HepG2 (cell line): ENCODE data around the gene STX4. TPM values are rescaled to one million over a fixed set of nuclear protein-coding genes. Genes with fewer than 3 reads are reported as not detected.

Source experiments
- ATAC-seq: fragments of 200-7000 bp; cut with Tn5 transposase; 3 replicates; pipeline ENCODE4 v1.9.1; 2020; ENCODE audit warnings: mild to moderate bottlenecking, moderate library complexity
- BruUV-seq: library from RNA; stranded (reverse); fragments of 400-500 nt; replicated peaks from 2 replicates; lab custom pipeline; 2021; lab: Mats Ljungman, UMichigan
- CTCF ChIA-PET: fragments of 300-600 bp; formaldehyde crosslinking; extraction: SDS; loops from one replicate; lab custom pipeline; 2021; ENCODE audit warnings: low total read pairs, inconsistent platforms, low intra/inter-chr PET ratio; lab: Yijun Ruan, JAX
- POLR2A ChIA-PET: fragments of 350-600 bp; sonication (Branson Sonifier 250); formaldehyde crosslinking; loops from one replicate; lab custom pipeline; 2020; ENCODE audit warnings: antibody characterized with exemption, inconsistent platforms; lab: Yijun Ruan, JAX
- DNase-seq: peaks from one replicate; pipeline ENCODE4 v3.0.0-alpha.2; 2015; ENCODE audit warnings: low spot score
- FAIRE-seq: peaks from 3 replicates; lab custom pipeline; 2011; peaks lifted over from hg19 to GRCh38; lab: Jason Lieb, UNC
- H2AFZ ChIP-seq: one replicate; pipeline ENCODE4 v1.6.1; 2011; ENCODE audit warnings: low read length, inconsistent platforms
- H3K27ac ChIP-seq: fragments of 300-600 bp; 3 replicates; pipeline ENCODE4 v1.8.0; 2011; ENCODE audit warnings: mixed run types, mild to moderate bottlenecking, mixed read lengths, low read length, inconsistent platforms; ENCODE audit not compliant: insufficient read depth; ENCODE audit errors: extremely low read length
- H3K27me3 ChIP-seq, 2 experiments: fragments of 200-600 bp in 1 of 2; 2 replicates in 1 of 2; 3 replicates in 1 of 2; pipeline versions ENCODE4 v1.6.0 to v1.8.0; 2011; ENCODE audit warnings: low read length in 2 of 2, mild to moderate bottlenecking in 2 of 2, moderate library complexity in 2 of 2, inconsistent platforms in 1 of 2; ENCODE audit not compliant: insufficient read depth in 2 of 2, control insufficient read depth in 1 of 2
- H3K36me3 ChIP-seq, 2 experiments: fragments of 200-600 bp in 1 of 2; replicated peaks in 1 of 2; 2 replicates in 1 of 2; 3 replicates in 1 of 2; pipeline versions ENCODE4 v1.5.1 to v1.8.0; 2011; ENCODE audit warnings: low read length in 2 of 2, inconsistent platforms in 1 of 2; ENCODE audit not compliant: insufficient read depth in 2 of 2, control insufficient read depth in 1 of 2
- H3K4me1 ChIP-seq: 2 replicates; pipeline ENCODE4 v1.5.1; 2012; ENCODE audit warnings: low read length, inconsistent platforms; ENCODE audit not compliant: insufficient read depth
- H3K4me2 ChIP-seq: 2 replicates; pipeline ENCODE4 v1.6.0; 2011; ENCODE audit warnings: low read depth, low read length, inconsistent platforms
- H3K4me3 ChIP-seq, 3 experiments: fragments of 200-600 bp in 1 of 3; sonication (generic), shearing (Covaris generic) in 1 of 3; replicated peaks in 1 of 3; 2 replicates each; pipeline ENCODE4 v1.5.1; 2011 to 2016; ENCODE audit warnings: low read length in 3 of 3, inconsistent platforms in 2 of 3, low read depth in 2 of 3, mild to moderate bottlenecking in 2 of 3, control low read depth in 1 of 3, mixed read lengths in 1 of 3; ENCODE audit not compliant: insufficient read depth in 1 of 3
- H3K79me2 ChIP-seq: one replicate; pipeline ENCODE4 v1.6.1; 2011; ENCODE audit warnings: low read length, inconsistent platforms; ENCODE audit not compliant: insufficient read depth
- H3K9ac ChIP-seq: 2 replicates; pipeline ENCODE4 v1.6.0; 2011; ENCODE audit warnings: mild to moderate bottlenecking, low read depth, low read length, inconsistent platforms; ENCODE audit not compliant: insufficient read depth
- H3K9me3 ChIP-seq: 2 replicates; pipeline ENCODE4 v1.5.1; 2012; ENCODE audit warnings: mild to moderate bottlenecking, low read length
- H4K20me1 ChIP-seq: 2 replicates; pipeline ENCODE4 v1.6.0; 2011; ENCODE audit warnings: inconsistent platforms, mild to moderate bottlenecking, low read length, moderate library complexity; ENCODE audit not compliant: insufficient read depth
- ASH2L ChIP-seq: fragments of 300-600, 200-600 bp; sonication (generic); IDR thresholded peaks from 2 replicates; pipeline ENCODE4 v1.7.0; 2017; ENCODE audit warnings: low read depth, mild to moderate bottlenecking, moderate library complexity, mixed read lengths, low read length; ENCODE audit not compliant: insufficient read length
- CREB1 ChIP-seq, 2 experiments: fragments of 450-650 bp in 1 of 2; IDR thresholded peaks; 2 replicates each; pipeline ENCODE4 v1.6.1; 2016 to 2017; ENCODE audit warnings: control low read depth in 1 of 2, mild to moderate bottlenecking in 1 of 2, missing compliant biosample characterization in 1 of 2, missing genetic modification characterization in 1 of 2
- ERF ChIP-seq: IDR thresholded peaks from 2 replicates; pipeline ENCODE4 v1.6.1; 2018; ENCODE audit warnings: missing biosample characterization, missing genetic modification reagents
- NCOA5 ChIP-seq: sonication (generic); formaldehyde crosslinking; IDR thresholded peaks from 2 replicates; pipeline ENCODE4 v1.4.0; 2020; ENCODE audit warnings: missing genetic modification reagents
- PAWR ChIP-seq: sonication (generic); formaldehyde crosslinking; IDR thresholded peaks from 2 replicates; pipeline ENCODE4 v1.4.0; 2020; ENCODE audit warnings: missing genetic modification reagents, mild to moderate bottlenecking, borderline replicate concordance
- THAP11 ChIP-seq: IDR thresholded peaks from 2 replicates; pipeline ENCODE4 v1.6.1; 2016; ENCODE audit warnings: missing biosample characterization, missing genetic modification reagents
- YEATS2 ChIP-seq: sonication (generic); formaldehyde crosslinking; IDR thresholded peaks from 2 replicates; pipeline ENCODE4 v1.4.0; 2020; ENCODE audit warnings: missing genetic modification reagents, borderline replicate concordance
- ZC3H4 ChIP-seq: sonication (generic); formaldehyde crosslinking; IDR thresholded peaks from 2 replicates; pipeline ENCODE4 v1.4.0; 2020; ENCODE audit warnings: missing genetic modification reagents, borderline replicate concordance
- ZNF530 ChIP-seq: sonication (generic); formaldehyde crosslinking; IDR thresholded peaks from 2 replicates; pipeline ENCODE4 v1.5.0; 2020; ENCODE audit warnings: low read depth, mild to moderate bottlenecking, missing genetic modification reagents
- ZNF572 ChIP-seq: sonication (generic); formaldehyde crosslinking; IDR thresholded peaks from 2 replicates; pipeline ENCODE4 v1.5.1; 2020; ENCODE audit warnings: mild to moderate bottlenecking, missing genetic modification reagents
- WGBS: methylation state at CpG from one replicate; pipeline ENCODE4 v1.1.6; 2017; ENCODE audit warnings: low lambda C conversion rate; 5-methylcytosine and 5-hydroxymethylcytosine counted together
- in situ Hi-C: cut with HindIII; loops from 2 replicates; pipeline ENCODE4 v1.10.0; 2017; ENCODE audit warnings: low pct_unique_long_range_greater_than_20kb; ENCODE audit not compliant: extremely low pct_ligation_motif_present
- intact Hi-C: fragments of 100-400 bp; cut with micrococcal nuclease; formaldehyde crosslinking; loops from one replicate; pipeline ENCODE4 v1.10.0; 2022; ENCODE audit not compliant: unreplicated experiment
- polyA plus RNA-seq, 8 experiments: library from polyadenylated mRNA; depleted of rRNA in 3 of 8; stranded (reverse) in 7 of 8; unstranded in 1 of 8; fragments of >200 nt; fragmentation: Illumina TruSeq in 4 of 8; extraction: Trizol in 4 of 8; gene quantifications; 2 replicates each; pipeline versions ENCODE4 v1.2.1 to v1.2.3, GENCODE V29; 2011 to 2016; ENCODE audit warnings: low read depth in 4 of 8, missing spikeins in 1 of 8, mixed read lengths in 1 of 8; ENCODE audit not compliant: insufficient read depth in 1 of 8
- total RNA-seq, 5 experiments: library from RNA; depleted of rRNA; stranded (reverse); fragments of >200 nt; fragmentation: Illumina TruSeq; extraction: Trizol; gene quantifications; 2 replicates each; pipeline ENCODE4 v1.2.3, GENCODE V29; 2016; ENCODE audit warnings: low read depth in 1 of 5
- TF ChIP-seq, protein P1 (sequence below): IDR thresholded peaks from 2 replicates; pipeline ENCODE4 v1.6.1; 2016; ENCODE audit warnings: mild to moderate bottlenecking
- TF ChIP-seq, protein P2 (sequence below): sonication (generic); formaldehyde crosslinking; IDR thresholded peaks from 2 replicates; pipeline ENCODE4 v1.4.0; 2020; ENCODE audit warnings: missing genetic modification reagents
- TF ChIP-seq, protein P3 (sequence below): sonication (generic); formaldehyde crosslinking; IDR thresholded peaks from 2 replicates; pipeline ENCODE4 v1.5.1; 2020; ENCODE audit warnings: mild to moderate bottlenecking, moderate library complexity, missing genetic modification reagents

Gene STX4
- total and polyA plus RNA-seq, 2 of the 13 experiments (the other 11 are each of a cell fraction or from before 2014, with no cell fraction given): 29.2 to 34.6 TPM

DNA sequence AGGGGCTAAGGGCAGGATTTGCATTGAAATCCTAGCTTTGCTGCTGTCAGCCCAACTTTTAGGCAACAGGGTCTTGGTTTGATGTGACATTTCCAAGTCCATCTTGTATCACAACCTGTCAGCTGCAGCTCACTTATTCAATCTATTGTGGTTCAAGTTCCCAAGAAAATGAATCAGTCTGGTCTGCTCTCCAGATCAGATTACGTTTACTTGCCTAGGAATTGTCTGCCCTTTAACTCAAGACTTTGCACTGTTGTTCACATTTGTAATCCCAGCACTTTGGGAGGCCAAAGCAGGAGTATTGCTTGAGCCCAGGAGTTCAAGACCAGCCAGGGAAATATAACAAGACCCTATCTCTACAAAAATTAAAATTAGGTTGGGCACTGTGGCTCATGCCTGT, 10.0 kb downstream of the STX4 start:
- Histone ChIP-seq H3K4me3 (no peak overlapping the region), H3K4me2 (peak overlapping the region; percentile 1; the same call in 1 of the 2 replicates), H3K36me3 (peaks cover 0 to 7% of the 10 kb centered on the region in 2 experiments; a peak in 3 of 5 replicates), H2AFZ (no peak overlapping the region), H3K9me3 (no peaks in the 10 kb centered on the region), H3K9ac (no peak overlapping the region), H3K27ac (no peak overlapping the region), H3K79me2 (no peaks in the 10 kb centered on the region), H3K27me3 (no peaks in the 10 kb centered on the region), H3K4me1 (peaks cover 38% of the 10 kb centered on the region), H4K20me1 (no peaks in the 10 kb centered on the region)
- POLR2A ChIA-PET: interaction anchor here (0.7 kb wide), 1 partner anchor 155 kb away, joined by 4 read pairs; no protein-coding TSS in a partner anchor
- in situ Hi-C loops: no loop called here
- CTCF ChIA-PET: no interaction called here
- ATAC-seq (no peak; the same call in 2 of the 3 replicates), FAIRE-seq (peak; percentile 90), DNase-seq (peak; percentile 44)
- intact Hi-C loops: no loop called here
- no TSS peak for BruUV-seq
- WGBS: 43% methylated on average over 1 of the region's 1 CpG
- TF ChIP-seq, protein P1, sequence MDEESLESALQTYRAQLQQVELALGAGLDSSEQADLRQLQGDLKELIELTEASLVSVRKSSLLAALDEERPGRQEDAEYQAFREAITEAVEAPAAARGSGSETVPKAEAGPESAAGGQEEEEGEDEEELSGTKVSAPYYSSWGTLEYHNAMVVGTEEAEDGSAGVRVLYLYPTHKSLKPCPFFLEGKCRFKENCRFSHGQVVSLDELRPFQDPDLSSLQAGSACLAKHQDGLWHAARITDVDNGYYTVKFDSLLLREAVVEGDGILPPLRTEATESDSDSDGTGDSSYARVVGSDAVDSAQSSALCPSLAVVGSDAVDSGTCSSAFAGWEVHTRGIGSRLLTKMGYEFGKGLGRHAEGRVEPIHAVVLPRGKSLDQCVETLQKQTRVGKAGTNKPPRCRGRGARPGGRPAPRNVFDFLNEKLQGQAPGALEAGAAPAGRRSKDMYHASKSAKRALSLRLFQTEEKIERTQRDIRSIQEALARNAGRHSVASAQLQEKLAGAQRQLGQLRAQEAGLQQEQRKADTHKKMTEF (CRISPR knock-in tag): no peak
- TF ChIP-seq ZNF572 (no peak), ERF (CRISPR knock-in tag) (no peak), ZNF530 (no peak), THAP11 (CRISPR knock-in tag) (peak; percentile 24; the same call in 1 of the 2 replicates), NCOA5 (CRISPR knock-in tag) (no peak), PAWR (CRISPR knock-in tag) (no peak), YEATS2 (CRISPR knock-in tag) (no peak), ZC3H4 (CRISPR knock-in tag) (no peak), CREB1 (IDR thresholded peaks at IDR 0.05) (no peak), CREB1 (CRISPR knock-in tag; IDR thresholded peaks at IDR 0.05) (no peak), ASH2L (no peak)
- TF ChIP-seq, protein P2, sequence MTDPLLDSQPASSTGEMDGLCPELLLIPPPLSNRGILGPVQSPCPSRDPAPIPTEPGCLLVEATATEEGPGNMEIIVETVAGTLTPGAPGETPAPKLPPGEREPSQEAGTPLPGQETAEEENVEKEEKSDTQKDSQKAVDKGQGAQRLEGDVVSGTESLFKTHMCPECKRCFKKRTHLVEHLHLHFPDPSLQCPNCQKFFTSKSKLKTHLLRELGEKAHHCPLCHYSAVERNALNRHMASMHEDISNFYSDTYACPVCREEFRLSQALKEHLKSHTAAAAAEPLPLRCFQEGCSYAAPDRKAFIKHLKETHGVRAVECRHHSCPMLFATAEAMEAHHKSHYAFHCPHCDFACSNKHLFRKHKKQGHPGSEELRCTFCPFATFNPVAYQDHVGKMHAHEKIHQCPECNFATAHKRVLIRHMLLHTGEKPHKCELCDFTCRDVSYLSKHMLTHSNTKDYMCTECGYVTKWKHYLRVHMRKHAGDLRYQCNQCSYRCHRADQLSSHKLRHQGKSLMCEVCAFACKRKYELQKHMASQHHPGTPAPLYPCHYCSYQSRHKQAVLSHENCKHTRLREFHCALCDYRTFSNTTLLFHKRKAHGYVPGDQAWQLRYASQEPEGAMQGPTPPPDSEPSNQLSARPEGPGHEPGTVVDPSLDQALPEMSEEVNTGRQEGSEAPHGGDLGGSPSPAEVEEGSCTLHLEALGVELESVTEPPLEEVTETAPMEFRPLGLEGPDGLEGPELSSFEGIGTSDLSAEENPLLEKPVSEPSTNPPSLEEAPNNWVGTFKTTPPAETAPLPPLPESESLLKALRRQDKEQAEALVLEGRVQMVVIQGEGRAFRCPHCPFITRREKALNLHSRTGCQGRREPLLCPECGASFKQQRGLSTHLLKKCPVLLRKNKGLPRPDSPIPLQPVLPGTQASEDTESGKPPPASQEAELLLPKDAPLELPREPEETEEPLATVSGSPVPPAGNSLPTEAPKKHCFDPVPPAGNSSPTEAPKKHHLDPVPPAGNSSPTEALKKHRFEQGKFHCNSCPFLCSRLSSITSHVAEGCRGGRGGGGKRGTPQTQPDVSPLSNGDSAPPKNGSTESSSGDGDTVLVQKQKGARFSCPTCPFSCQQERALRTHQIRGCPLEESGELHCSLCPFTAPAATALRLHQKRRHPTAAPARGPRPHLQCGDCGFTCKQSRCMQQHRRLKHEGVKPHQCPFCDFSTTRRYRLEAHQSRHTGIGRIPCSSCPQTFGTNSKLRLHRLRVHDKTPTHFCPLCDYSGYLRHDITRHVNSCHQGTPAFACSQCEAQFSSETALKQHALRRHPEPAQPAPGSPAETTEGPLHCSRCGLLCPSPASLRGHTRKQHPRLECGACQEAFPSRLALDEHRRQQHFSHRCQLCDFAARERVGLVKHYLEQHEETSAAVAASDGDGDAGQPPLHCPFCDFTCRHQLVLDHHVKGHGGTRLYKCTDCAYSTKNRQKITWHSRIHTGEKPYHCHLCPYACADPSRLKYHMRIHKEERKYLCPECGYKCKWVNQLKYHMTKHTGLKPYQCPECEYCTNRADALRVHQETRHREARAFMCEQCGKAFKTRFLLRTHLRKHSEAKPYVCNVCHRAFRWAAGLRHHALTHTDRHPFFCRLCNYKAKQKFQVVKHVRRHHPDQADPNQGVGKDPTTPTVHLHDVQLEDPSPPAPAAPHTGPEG (CRISPR knock-in tag): no peak
- TF ChIP-seq, protein P3, sequence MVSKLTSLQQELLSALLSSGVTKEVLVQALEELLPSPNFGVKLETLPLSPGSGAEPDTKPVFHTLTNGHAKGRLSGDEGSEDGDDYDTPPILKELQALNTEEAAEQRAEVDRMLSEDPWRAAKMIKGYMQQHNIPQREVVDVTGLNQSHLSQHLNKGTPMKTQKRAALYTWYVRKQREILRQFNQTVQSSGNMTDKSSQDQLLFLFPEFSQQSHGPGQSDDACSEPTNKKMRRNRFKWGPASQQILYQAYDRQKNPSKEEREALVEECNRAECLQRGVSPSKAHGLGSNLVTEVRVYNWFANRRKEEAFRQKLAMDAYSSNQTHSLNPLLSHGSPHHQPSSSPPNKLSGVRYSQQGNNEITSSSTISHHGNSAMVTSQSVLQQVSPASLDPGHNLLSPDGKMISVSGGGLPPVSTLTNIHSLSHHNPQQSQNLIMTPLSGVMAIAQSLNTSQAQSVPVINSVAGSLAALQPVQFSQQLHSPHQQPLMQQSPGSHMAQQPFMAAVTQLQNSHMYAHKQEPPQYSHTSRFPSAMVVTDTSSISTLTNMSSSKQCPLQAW: peak; percentile 45; the same call in 1 of the 2 replicates
